DOHH2 (cell line): Measurements from ENCODE around the gene SLC6A11.

Experiments used
- CTCF ChIP-seq: fragments of 200-600 bp; sonication (generic); IDR thresholded peaks from one replicate; pipeline ENCODE4 v1.5.1; 2014; ENCODE audit warnings: antibody characterized with exemption, mild to moderate bottlenecking, low read depth, low read length; ENCODE audit not compliant: poor library complexity, severe bottlenecking
- EZH2phosphoT487 ChIP-seq: fragments of 200-600 bp; sonication (generic); IDR thresholded peaks from 2 replicates; pipeline ENCODE4 v1.6.1; 2017; ENCODE audit warnings: borderline replicate concordance, mild to moderate bottlenecking, antibody characterized with exemption, low read length, moderate library complexity, mixed read lengths

- TF ChIP-seq EZH2phosphoT487 (no peak), CTCF (no peak)
Observed at GRCh38 chr3:10873415-10873814, 57.4 kb downstream of the SLC6A11 start.
